Stimulated activated CD4-positive, alpha-beta T cell treated with anti-CD3 and anti-CD28 coated beads, TNF-alpha, amount 100 ng/mL, for 1 hour (primary cell): ENCODE results near the gene MEGF8.
A peak's percentile ranks its signal among the peaks of the same experiment; 100 is the strongest.

Experiments used
- DNase-seq, 3 donors: peaks; one replicate each; pipeline ENCODE4 v3.0.0-alpha.2; 2020; ENCODE audit warnings: low read depth in 3 of 3, low spot score in 1 of 3

MEGF8 gene

GRCh38 chr19:42410371-42410770, 84.9 kb downstream of the MEGF8 start:
- DNase-seq: no peak

DNA sequence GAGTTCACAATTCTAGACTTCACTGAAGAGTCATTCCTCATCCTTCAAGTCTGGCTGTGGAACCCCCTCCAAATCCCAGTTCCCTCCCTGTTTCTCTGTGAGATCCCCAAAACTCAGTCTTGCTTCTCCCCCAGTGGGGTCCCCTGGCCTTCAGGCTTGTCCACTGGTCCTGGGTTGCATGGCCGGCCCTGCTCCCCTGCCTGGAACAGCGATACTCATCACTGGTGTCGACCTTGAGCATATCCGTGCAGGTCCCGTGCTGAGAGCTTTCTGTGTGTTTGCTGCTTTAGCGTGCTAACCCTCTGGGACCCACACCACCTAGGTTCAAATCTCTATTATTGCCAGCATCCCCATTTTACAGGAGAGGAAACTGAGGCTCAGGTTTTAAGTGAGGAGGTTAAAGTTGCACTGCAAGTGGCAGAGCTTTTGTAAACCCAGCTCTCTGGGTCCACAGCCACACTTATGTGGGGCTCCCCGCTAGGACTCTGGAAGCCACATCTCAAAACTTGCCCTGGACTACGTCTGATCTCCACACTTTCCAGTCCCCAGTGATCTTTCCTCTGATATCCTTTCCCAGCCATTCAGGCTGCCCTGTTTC, 86.2 kb downstream of the MEGF8 start:
- no peak for DNase-seq

GRCh38 chr19:42412227-42412626, 86.8 kb downstream of the MEGF8 start:
- no peak for DNase-seq

DNA sequence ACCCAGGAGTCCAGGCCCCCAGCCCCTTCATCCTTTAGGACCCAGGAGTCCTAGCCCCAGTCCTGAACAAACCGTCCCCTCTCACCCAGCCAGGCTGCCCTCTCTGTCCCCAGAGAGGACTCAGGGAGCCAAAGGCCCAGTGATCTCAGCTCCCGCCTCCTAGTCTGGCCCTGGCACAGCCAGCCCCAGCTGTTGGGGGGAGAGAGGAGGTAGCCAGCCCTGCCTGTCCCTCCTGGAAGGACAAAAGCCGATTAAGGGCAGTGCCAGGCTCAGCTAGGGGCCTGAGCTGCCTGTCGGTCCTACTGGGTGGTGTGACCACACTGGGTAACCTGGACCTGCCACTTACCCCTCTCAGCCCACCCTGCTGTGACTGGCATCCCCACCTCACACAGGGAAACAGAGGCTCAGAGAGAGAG, 87.2 kb downstream of the MEGF8 start:
- DNase-seq: no peak

GRCh38 chr19:42419309-42419708, 93.9 kb downstream of the MEGF8 start:
- DNase-seq: no peak

DNA sequence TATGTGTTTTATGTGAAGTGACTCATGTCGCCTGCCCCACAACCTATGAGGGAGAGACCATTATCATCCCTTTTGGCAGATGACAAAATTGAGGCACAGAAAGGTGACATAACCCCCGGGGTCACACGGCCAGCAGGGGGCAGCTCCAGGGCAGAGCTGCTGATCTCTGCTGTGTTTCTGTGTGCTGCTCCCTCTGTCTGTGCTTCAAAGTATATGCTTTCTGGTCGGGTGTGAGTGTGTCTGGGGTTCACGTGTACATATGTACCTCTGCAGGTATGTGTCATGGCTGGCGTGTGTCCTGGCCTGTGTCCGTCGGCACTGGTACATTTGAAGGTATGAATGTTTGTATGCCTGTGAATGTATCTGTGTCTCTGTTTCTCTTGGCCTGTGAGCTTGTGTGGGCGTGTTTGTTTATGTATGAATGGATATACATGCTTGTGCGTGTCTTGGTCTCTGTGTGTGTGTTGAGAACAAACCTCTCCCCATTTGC, 94.7 kb downstream of the MEGF8 start:
- DNase-seq: peak; percentile 45 to 64 (median 56)

- no peak for DNase-seq
These were observed 95.7 kb downstream of the MEGF8 start for GRCh38 chr19:42421101-42421500.

DNA sequence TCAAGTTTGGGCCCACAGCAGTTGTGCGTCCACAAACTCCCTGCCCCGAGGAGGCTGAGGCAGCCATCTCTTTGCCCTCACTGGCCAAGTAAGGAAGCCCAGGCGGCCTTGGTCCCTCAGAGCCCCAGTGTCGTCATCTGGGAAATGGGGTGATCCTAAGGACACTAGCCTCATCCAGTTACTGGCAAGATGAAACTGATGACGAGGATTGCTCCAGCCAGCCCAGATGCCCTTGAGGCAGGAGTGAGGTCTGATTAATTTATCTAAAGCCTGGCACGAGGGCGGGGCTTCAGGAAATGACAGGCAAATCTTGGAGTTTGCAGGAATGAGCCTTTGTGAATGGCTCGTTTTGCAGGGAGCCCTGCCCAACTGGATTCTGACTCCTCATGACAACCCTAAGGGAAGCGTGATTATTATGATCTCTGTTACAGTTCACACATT, 96.2 kb downstream of the MEGF8 start:
- DNase-seq: no peak

DNA sequence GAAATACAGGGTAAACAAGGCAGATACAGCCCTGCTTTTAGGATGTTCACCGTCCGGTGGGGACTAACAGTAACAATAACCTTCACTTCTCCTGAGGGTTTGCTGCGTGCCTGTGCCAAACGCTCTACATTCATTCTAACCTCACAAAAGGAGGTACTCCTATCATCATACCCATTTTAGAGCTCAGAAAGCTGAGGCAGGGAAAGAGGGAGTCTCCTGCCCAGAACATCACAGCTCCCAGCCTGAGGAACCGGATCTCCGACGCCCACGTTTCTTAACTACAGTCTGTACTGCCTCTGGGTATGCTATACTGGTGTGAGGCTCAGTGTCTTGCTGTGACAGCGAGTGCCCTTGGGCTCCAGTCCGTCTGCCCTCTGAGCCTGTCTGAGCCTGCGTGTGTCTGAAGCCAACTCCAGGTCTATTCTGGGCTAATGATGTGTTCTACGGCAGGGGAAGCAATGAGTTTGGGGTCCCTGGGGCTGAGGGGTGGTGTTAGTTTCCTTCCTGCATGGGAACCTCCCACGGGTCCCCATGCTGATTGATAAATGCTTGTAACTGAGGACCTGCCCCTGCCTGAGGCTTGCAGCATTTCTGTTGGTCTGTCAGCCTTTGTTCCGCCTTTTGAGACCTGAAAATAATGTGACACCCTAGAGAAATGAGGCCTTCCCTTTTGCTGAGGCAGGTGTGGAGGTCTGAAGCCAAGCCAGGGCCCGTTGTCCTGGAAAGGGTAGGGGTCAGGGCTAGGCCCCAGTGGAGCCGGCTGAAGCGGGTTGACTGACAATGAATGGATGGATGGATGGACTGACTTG, 96.9 kb downstream of the MEGF8 start:
- no peak for DNase-seq

DNA sequence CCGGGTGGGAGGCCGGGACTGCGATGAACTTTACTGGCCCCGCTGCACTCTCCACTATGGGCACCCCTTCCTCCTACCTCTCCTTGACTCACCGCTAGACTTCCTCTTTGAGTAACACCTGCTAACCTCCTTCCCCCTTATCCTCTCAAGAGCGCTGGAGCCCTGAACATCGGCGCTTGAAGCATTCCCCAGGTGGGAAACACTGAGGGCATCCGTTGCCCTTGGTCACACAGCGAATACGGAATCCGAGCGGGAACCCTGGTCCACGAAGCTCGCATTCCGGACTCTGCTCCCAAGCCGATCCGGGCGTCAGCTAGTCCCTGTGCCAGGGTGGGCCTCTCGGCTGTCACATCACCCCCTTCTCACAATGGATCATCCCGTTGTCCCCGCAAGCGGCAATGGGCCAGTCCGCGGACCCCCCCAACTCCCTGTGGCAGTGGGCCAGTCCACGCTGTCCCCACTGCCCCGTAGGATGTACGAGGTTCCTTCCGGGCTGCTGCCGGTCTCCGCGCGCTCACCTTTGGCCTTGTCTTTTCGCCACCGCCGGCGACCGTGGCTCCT, 97.5 kb downstream of the MEGF8 start:
- DNase-seq: peak in 2 of 3 donors; percentile 23 to 42

DNA sequence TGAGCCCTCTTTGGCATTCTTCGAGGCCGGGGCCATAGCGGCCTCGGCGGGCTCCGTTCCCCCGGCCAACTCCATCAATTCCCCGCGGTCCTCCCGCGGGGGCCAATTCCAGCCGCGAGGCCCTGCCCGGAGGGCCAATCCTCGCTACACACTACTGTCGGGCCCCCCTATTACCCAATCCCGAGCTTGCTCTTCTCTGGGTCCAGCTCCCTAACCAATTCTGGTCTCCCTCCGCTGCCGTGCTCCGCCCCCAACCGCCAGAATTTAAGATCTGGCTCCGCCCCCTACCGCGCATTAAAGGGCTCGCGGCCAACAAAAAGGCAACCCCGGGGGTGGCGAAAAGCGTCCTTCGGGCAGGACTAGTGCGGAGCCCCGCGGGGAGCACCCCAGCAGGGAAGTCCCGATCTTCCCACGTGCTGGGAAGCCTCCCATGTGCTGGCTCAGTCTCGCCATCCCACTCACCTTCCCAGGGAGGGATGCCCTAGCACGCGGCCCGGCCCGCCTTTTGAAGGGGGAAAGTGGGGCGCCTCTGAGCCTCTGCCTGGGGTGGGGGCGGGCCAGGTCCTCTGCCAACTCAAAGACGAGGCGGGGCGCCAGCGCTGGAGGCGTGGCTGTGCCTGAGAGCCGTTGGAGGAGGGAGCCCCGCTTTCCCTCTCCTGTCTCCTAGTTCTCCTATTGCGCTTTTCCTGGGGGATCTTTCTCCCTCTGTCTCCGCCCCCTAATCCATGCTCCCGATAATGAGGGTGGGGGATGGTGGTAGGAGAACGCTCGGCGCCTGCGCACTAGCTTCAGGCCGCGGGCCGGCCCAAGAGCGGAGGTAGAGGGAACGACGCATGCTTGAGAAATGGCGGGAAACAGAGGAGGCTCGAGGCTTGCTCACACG, 98.3 kb downstream of the MEGF8 start:
- DNase-seq: peak; percentile 74 to 91 (median 88)

- DNase-seq: no peak
These were observed 98.9 kb downstream of the MEGF8 start for GRCh38 chr19:42424345-42424707.

DNA sequence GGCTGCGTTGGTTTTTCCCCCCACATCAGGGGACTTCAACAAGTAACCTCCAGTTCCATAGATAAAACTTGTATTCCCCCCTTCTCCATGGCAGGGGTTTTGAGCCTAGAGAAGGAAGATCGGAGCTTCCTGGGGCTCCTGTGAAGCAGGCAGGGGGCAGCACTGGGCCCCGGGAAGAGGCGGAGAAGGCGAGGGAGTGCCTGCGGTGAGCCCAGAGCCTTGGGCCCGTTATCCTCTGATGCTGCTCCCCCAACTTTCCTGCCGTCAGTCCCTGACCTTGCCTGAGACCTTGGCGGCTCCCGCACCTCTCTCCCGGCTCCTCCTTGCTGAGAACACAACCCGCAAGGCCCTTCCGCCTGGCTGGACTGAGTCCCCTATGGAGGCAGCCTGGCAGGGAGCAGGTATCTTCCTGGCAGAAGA, 99.3 kb downstream of the MEGF8 start:
- DNase-seq: no peak

DNA sequence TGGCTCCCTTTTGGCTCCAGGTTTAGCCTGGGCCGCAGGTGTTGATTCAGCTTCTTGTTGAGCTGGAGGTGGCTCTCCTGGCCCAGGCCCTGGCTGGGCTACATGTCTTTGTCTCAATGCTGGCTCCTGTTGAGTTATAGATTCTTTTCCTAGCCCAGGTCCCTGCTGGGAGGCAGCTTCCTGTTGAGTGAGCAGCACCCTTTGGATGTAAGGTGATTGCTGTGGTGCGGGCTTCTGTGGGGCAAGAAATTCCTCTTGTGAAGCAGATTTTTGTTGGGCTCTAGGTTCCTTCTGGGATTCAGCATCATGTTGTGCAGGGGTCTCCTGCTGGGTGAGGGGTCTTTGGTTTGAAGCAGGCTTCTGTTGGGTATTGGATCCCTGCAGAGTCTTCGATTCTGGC, 101.2 kb downstream of the MEGF8 start:
- DNase-seq: no peak

GRCh38 chr19:42427313-42427712, 101.9 kb downstream of the MEGF8 start, which contains the start of gene LIPE:
LIPE (minus strand) TSS chr19:42427388; CDS start chr19:42427149, 239 bp downstream.
- DNase-seq: no peak
